Measurements from ENCODE around the gene SLC16A8.
A peak's percentile ranks its signal among the peaks of the same experiment; 100 is the strongest.

Gene SLC16A8

GRCh38 chr22:38049812-38050619 lies 34.0 kb downstream of the SLC16A8 start:
- H3K4me1 ChIP-seq (ENCODE audit: control insufficient read depth, insufficient read depth, low read length), result no peaks in the 10 kb centered on the region
- H3K36me3 ChIP-seq (ENCODE audit: control insufficient read depth in 2 of 2, insufficient read depth in 1 of 2, low read length in 2 of 2), result no peaks in the 10 kb centered on the region
- ChIA-PET CTCF (interaction anchor here (0.7 to 3.2 kb wide), 7 partner anchors 10 to 595 kb away, joined by 3 to 12 read pairs (median 3); no protein-coding TSS in a partner anchor), POLR2A (no interaction called here)
- H3K27ac ChIP-seq (ENCODE audit: extremely low read depth, low read depth, low read length), result no peak overlapping the region
- TF ChIP-seq EGR2 (tag by site-specific recombination; IDR thresholded peaks at IDR 0.05; ENCODE audit: low read depth) (0 out of 2 replicates have a peak, but pooled peaks have one; percentile 13), CTCF (tag by site-specific recombination; IDR thresholded peaks at IDR 0.05) (no peak), SALL2 (tag by site-specific recombination; IDR thresholded peaks at IDR 0.05; ENCODE audit: borderline replicate concordance) (no peak)
- no peak overlapping the region for H3K4me3 ChIP-seq (ENCODE audit: low read depth, low read length)
- H3K9me3 ChIP-seq (ENCODE audit: control insufficient read depth, insufficient read depth, low read depth, low read length), result no peaks in the 10 kb centered on the region

DNA sequence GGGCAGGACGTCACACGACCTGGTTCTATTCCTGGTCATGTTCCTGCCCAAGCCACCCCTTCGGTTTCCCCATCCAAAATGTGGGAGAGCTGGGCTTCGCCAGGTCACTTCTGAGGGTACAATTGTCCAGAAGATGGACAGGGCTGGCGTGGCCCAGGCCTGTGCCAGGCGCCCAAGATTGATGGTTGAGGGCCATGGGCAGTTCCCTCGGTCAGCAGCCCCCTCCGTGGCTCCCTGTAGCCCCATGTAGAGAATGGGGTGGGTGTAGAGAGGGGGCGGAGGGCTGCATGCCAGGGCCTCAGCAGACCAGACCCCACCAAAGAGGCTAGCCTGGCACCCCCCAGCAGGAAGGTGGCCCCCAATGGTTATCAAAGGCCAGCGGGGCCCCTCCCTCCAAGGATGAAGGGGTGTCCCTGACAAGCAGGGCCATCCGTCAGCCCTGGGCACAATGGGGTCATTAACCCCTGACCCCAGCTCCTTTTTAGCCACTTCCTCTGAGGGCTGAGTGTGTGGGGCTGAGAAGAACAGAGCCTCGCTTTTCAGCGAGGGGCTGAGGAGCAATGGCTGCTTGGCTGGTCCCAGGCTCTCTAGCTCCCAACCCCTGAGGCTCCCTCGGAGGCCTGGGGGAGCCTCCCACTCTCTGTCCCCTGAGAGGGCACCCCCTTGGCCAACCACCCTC lies 37.8 kb downstream of the SLC16A8 start:
- ChIA-PET POLR2A (interaction anchor here (1.2 kb wide), 1 partner anchor 11 kb away, joined by 4 read pairs; the partner anchor contains the start of gene PICK1), CTCF (interaction anchor here (0.6 kb wide), 1 partner anchor 247 kb away, joined by 3 read pairs; no protein-coding TSS in a partner anchor)
- no peak overlapping the region for H3K27ac ChIP-seq (ENCODE audit: extremely low read depth, low read depth, low read length)
- no peaks in the 10 kb centered on the region for H3K36me3 ChIP-seq (ENCODE audit: control insufficient read depth in 2 of 2, insufficient read depth in 1 of 2, low read length in 2 of 2)
- no peaks in the 10 kb centered on the region for H3K9me3 ChIP-seq (ENCODE audit: control insufficient read depth, insufficient read depth, low read depth, low read length)
- no peaks in the 10 kb centered on the region for H3K4me1 ChIP-seq (ENCODE audit: control insufficient read depth, insufficient read depth, low read length)
- no peak for TF ChIP-seq ZBTB20 (tag by site-specific recombination; IDR thresholded peaks at IDR 0.05)
- no peak for TF ChIP-seq ZNF558 (tag by site-specific recombination; IDR thresholded peaks at IDR 0.05)
- no peak for TF ChIP-seq ZNF391 (tag by site-specific recombination; IDR thresholded peaks at IDR 0.05; ENCODE audit: borderline replicate concordance, low read depth)
- TF ChIP-seq SP2 (tag by site-specific recombination; IDR thresholded peaks at IDR 0.05), result no peak
- TF ChIP-seq ZNF660 (tag by site-specific recombination; IDR thresholded peaks at IDR 0.05), result no peak
- TF ChIP-seq KLF16 (tag by site-specific recombination; IDR thresholded peaks at IDR 0.05), result no peak
- TF ChIP-seq BCL6B (tag by site-specific recombination; IDR thresholded peaks at IDR 0.05), result no peak
- TF ChIP-seq, protein P1, sequence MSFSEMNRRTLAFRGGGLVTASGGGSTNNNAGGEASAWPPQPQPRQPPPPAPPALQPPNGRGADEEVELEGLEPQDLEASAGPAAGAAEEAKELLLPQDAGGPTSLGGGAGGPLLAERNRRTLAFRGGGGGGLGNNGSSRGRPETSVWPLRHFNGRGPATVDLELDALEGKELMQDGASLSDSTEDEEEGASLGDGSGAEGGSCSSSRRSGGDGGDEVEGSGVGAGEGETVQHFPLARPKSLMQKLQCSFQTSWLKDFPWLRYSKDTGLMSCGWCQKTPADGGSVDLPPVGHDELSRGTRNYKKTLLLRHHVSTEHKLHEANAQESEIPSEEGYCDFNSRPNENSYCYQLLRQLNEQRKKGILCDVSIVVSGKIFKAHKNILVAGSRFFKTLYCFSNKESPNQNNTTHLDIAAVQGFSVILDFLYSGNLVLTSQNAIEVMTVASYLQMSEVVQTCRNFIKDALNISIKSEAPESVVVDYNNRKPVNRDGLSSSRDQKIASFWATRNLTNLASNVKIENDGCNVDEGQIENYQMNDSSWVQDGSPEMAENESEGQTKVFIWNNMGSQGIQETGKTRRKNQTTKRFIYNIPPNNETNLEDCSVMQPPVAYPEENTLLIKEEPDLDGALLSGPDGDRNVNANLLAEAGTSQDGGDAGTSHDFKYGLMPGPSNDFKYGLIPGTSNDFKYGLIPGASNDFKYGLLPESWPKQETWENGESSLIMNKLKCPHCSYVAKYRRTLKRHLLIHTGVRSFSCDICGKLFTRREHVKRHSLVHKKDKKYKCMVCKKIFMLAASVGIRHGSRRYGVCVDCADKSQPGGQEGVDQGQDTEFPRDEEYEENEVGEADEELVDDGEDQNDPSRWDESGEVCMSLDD (tag by site-specific recombination; IDR thresholded peaks at IDR 0.05), result no peak
- no peak for TF ChIP-seq ZNF23 (tag by site-specific recombination; IDR thresholded peaks at IDR 0.05; ENCODE audit: borderline replicate concordance)
- TF ChIP-seq GLI4 (tag by site-specific recombination; IDR thresholded peaks at IDR 0.05), result no peak
- no peak for TF ChIP-seq SP7 (tag by site-specific recombination; IDR thresholded peaks at IDR 0.05)
- TF ChIP-seq, protein P2, sequence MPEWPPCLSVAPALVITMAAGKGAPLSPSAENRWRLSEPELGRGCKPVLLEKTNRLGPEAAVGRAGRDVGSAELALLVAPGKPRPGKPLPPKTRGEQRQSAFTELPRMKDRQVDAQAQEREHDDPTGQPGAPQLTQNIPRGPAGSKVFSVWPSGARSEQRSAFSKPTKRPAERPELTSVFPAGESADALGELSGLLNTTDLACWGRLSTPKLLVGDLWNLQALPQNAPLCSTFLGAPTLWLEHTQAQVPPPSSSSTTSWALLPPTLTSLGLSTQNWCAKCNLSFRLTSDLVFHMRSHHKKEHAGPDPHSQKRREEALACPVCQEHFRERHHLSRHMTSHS (tag by site-specific recombination; IDR thresholded peaks at IDR 0.05), result no peak
- TF ChIP-seq ZBTB21 (tag by site-specific recombination; IDR thresholded peaks at IDR 0.05), result no peak
- no peak for TF ChIP-seq ZNF354C (tag by site-specific recombination; IDR thresholded peaks at IDR 0.05; ENCODE audit: borderline replicate concordance, low read depth)
- no peak for TF ChIP-seq ZNF10 (tag by site-specific recombination; IDR thresholded peaks at IDR 0.05)
- TF ChIP-seq ZNF610 (tag by site-specific recombination; IDR thresholded peaks at IDR 0.05; ENCODE audit: borderline replicate concordance), result no peak
- TF ChIP-seq ZXDB (tag by site-specific recombination; IDR thresholded peaks at IDR 0.05), result no peak
- TF ChIP-seq ZBTB7A (tag by site-specific recombination; IDR thresholded peaks at IDR 0.05; ENCODE audit: low read depth), result no peak
- H3K4me3 ChIP-seq (ENCODE audit: low read depth, low read length), result no peak overlapping the region

All from HEK293 (cell line).